A549 (cell line): Measurements from ENCODE around the gene RRH.

ENCODE experiments used
- CEBPB ChIP-seq, 2 experiments: fragments of >200 bp in 1 of 2; sonication (Bioruptor Twin) in 1 of 2; formaldehyde crosslinking in 1 of 2; IDR thresholded peaks; 2 replicates each; pipeline ENCODE4 v1.6.1; 2012 to 2016
- CHD4 ChIP-seq: fragments of 200-600 bp; sonication (generic); IDR thresholded peaks from 2 replicates; pipeline ENCODE4 v1.6.1; 2016; ENCODE audit warnings: antibody characterized with exemption, mild to moderate bottlenecking, borderline replicate concordance
- EP300 ChIP-seq, 2 experiments: fragments of >200 bp; sonication (Bioruptor Twin); formaldehyde crosslinking; IDR thresholded peaks; 2 replicates in 1 of 2; 3 replicates in 1 of 2; pipeline ENCODE4 v1.6.1; 2016 to 2017
- HDAC2 ChIP-seq: fragments of 200-600 bp; sonication (generic); IDR thresholded peaks from 2 replicates; pipeline ENCODE4 v1.6.1; 2016
- HOXB5 ChIP-seq: fragments of 250-450 bp; sonication (Bioruptor Pico); IDR thresholded peaks from 2 replicates; pipeline ENCODE4 v1.5.0; 2020; ENCODE audit warnings: mild to moderate bottlenecking, moderate library complexity
- NFE2L2 ChIP-seq: fragments of 150-350 bp; conservative IDR thresholded peaks from 2 replicates; pipeline ENCODE4 v1.6.1; 2014; ENCODE audit warnings: low read length
- POLR2A ChIP-seq: IDR thresholded peaks from 2 replicates; pipeline ENCODE4 v1.6.1; 2012; ENCODE audit warnings: mild to moderate bottlenecking, low read length
- RAD21 ChIP-seq, 2 experiments: fragments of >200 bp in 1 of 2; sonication (Bioruptor Twin) in 1 of 2; formaldehyde crosslinking in 1 of 2; IDR thresholded peaks in 1 of 2; conservative IDR thresholded peaks in 1 of 2; 2 replicates in 1 of 2; 3 replicates in 1 of 2; pipeline ENCODE4 v1.6.1; 2012 to 2018; ENCODE audit warnings: inconsistent platforms in 1 of 2
- RCOR1 ChIP-seq: fragments of 150-350 bp; IDR thresholded peaks from 2 replicates; pipeline ENCODE4 v1.6.1; 2014; ENCODE audit warnings: antibody characterized with exemption, low read length, low read depth
- TF ChIP-seq, protein P1 (sequence below): fragments of >200 bp; sonication (Bioruptor Twin); formaldehyde crosslinking; IDR thresholded peaks from 3 replicates; pipeline ENCODE4 v1.5.1; 2016
- TF ChIP-seq, protein P2 (sequence below): IDR thresholded peaks from 2 replicates; pipeline ENCODE4 v1.6.1; 2012
- TF ChIP-seq, protein P3 (sequence below): fragments of 450-650 bp; IDR thresholded peaks from 2 replicates; pipeline ENCODE4 v1.6.1; 2014; ENCODE audit warnings: antibody characterized with exemption
- TF ChIP-seq, protein P4 (sequence below): IDR thresholded peaks from 2 replicates; pipeline ENCODE4 v1.6.1; 2012

DNA sequence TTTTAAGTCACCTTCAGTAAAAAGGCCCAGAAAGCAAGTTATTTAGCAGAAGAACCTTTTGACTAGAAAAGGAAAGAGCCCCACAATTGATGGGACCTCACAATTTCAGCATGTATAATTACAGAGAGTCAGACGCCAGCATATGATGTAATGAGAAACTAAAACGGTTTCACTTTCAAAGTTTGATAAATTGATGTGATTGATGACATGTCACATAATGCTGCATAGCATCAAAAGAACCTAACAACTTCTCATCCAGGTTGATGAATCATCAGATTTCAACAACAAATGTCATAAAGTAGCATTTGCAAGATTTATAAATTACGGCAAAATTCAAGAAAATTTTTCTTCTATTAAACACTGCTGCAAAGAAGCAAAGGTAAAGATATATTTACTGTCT is 16.1 kb upstream of the RRH start:
- TF ChIP-seq, protein P1, sequence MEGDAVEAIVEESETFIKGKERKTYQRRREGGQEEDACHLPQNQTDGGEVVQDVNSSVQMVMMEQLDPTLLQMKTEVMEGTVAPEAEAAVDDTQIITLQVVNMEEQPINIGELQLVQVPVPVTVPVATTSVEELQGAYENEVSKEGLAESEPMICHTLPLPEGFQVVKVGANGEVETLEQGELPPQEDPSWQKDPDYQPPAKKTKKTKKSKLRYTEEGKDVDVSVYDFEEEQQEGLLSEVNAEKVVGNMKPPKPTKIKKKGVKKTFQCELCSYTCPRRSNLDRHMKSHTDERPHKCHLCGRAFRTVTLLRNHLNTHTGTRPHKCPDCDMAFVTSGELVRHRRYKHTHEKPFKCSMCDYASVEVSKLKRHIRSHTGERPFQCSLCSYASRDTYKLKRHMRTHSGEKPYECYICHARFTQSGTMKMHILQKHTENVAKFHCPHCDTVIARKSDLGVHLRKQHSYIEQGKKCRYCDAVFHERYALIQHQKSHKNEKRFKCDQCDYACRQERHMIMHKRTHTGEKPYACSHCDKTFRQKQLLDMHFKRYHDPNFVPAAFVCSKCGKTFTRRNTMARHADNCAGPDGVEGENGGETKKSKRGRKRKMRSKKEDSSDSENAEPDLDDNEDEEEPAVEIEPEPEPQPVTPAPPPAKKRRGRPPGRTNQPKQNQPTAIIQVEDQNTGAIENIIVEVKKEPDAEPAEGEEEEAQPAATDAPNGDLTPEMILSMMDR, result no peak
- TF ChIP-seq RAD21 (conservative IDR thresholded peaks at IDR 0.05 in 1 of 2, IDR thresholded peaks at IDR 0.05 in 1 of 2), result no peak
- TF ChIP-seq NFE2L2, result no peak
- TF ChIP-seq, protein P2, sequence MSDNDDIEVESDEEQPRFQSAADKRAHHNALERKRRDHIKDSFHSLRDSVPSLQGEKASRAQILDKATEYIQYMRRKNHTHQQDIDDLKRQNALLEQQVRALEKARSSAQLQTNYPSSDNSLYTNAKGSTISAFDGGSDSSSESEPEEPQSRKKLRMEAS, result no peak
- no peak for TF ChIP-seq CEBPB (IDR thresholded peaks at IDR 0.05)
- TF ChIP-seq, protein P3, sequence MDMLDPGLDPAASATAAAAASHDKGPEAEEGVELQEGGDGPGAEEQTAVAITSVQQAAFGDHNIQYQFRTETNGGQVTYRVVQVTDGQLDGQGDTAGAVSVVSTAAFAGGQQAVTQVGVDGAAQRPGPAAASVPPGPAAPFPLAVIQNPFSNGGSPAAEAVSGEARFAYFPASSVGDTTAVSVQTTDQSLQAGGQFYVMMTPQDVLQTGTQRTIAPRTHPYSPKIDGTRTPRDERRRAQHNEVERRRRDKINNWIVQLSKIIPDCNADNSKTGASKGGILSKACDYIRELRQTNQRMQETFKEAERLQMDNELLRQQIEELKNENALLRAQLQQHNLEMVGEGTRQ, result no peak
- TF ChIP-seq POLR2A, result no peak
- TF ChIP-seq CHD4, result no peak
- TF ChIP-seq RCOR1, result no peak
- TF ChIP-seq, protein P4, sequence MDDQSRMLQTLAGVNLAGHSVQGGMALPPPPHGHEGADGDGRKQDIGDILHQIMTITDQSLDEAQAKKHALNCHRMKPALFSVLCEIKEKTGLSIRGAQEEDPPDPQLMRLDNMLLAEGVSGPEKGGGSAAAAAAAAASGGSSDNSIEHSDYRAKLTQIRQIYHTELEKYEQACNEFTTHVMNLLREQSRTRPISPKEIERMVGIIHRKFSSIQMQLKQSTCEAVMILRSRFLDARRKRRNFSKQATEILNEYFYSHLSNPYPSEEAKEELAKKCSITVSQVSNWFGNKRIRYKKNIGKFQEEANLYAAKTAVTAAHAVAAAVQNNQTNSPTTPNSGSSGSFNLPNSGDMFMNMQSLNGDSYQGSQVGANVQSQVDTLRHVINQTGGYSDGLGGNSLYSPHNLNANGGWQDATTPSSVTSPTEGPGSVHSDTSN, result no peak
- TF ChIP-seq HOXB5, result no peak
- no peak for TF ChIP-seq HDAC2
- TF ChIP-seq EP300 (IDR thresholded peaks at IDR 0.05), result no peak
